ENCODE results near the gene CAMK2G.
"Not testable (repeated sequence)": the region's sequence is repeated elsewhere in the genome, so short reads cannot be mapped to it uniquely, and the experiment has no call there.

DNA sequence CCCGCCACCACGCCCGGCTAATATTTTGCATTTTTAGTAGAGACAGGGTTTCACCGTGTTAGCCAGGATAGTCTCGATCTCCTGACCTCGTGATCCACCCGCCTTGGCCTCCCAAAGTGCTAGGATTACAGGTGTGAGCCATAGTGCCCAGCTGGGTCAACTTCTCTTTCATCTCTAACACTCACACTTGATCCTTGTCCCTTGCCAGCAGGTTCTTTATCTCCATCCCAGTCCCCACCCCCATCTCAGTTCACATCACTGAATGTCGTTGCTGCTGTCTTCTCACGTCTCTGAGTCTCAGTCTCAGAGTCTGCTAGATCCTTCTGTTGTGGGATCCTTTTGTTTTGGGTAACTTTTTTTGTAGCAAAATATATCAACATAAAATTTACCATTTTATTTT, 21.0 kb upstream of the CAMK2G start:
- TF ChIP-seq EZH2 (IDR thresholded peaks at IDR 0.05; ENCODE audit: low read length, unreplicated experiment); CTCF (conservative IDR thresholded peaks at IDR 0.05; ENCODE audit: low read depth, low read length): not testable (repeated sequence)
